ENCODE results near the gene FBXL19. TPM values are rescaled to one million over a fixed set of nuclear protein-coding genes. Genes with fewer than 3 reads are reported as not detected.

The FBXL19 gene
- total and polyA plus RNA-seq, 2 of the 13 experiments (the other 11 are each of a cell fraction or from before 2014, with no cell fraction given): 6.0 to 13.7 TPM

GRCh38 chr16:30974348-30974747, 51.0 kb downstream of the FBXL19 start:
- BruUV-seq (replicated peaks): no TSS peak
- in situ Hi-C loops (cut with HindIII; ENCODE audit: extremely low pct_ligation_motif_present, low pct_unique_long_range_greater_than_20kb): no loop called here
- TF ChIP-seq ZNF7 (CRISPR knock-in tag; IDR thresholded peaks at IDR 0.05): no peak
- TF ChIP-seq ZNF670 (CRISPR knock-in tag; IDR thresholded peaks at IDR 0.05; ENCODE audit: borderline replicate concordance): no peak
- no peak for TF ChIP-seq HNF4A (CRISPR knock-in tag; IDR thresholded peaks at IDR 0.05)
- no peak for TF ChIP-seq GATAD2A (CRISPR knock-in tag; IDR thresholded peaks at IDR 0.05)
- no peak for TF ChIP-seq MEIS1 (CRISPR knock-in tag; IDR thresholded peaks at IDR 0.05; ENCODE audit: borderline replicate concordance)
- TF ChIP-seq ELF3 (CRISPR knock-in tag; IDR thresholded peaks at IDR 0.05): no peak
- no peak for TF ChIP-seq KMT2A (CRISPR knock-in tag; IDR thresholded peaks at IDR 0.05)
- no peak for TF ChIP-seq ZNF142 (CRISPR knock-in tag; IDR thresholded peaks at IDR 0.05)
- no peak for TF ChIP-seq MAX (IDR thresholded peaks at IDR 0.05)
- no peak for TF ChIP-seq NFAT5 (CRISPR knock-in tag; IDR thresholded peaks at IDR 0.05)
- no peak for TF ChIP-seq HOXA5 (CRISPR knock-in tag; IDR thresholded peaks at IDR 0.05)
- TF ChIP-seq GMEB2 (CRISPR knock-in tag; IDR thresholded peaks at IDR 0.05; ENCODE audit: low read depth): no peak

More at GRCh38 chr16:30974348-30974747, 51.0 kb downstream of the FBXL19 start:
- Histone ChIP-seq H2AFZ (ENCODE audit: low read length) (no peak overlapping the region), H3K4me2 (ENCODE audit: low read depth, low read length) (no peak overlapping the region), H3K79me2 (ENCODE audit: insufficient read depth, low read length) (no peaks in the 10 kb centered on the region), H4K20me1 (ENCODE audit: insufficient read depth, low read length) (no peaks in the 10 kb centered on the region; the same call in 1 of the 2 replicates), H3K4me1 (ENCODE audit: insufficient read depth, low read length) (no peaks in the 10 kb centered on the region), H3K27me3 (ENCODE audit: control insufficient read depth in 1 of 2, insufficient read depth in 2 of 2, low read length in 2 of 2) (no peaks in the 10 kb centered on the region), H3K9me3 (ENCODE audit: low read length) (no peaks in the 10 kb centered on the region), H3K9ac (ENCODE audit: insufficient read depth, low read depth, low read length) (no peak overlapping the region), H3K36me3 (replicated peaks in 1 of 2; ENCODE audit: control insufficient read depth in 1 of 2, insufficient read depth in 2 of 2, low read length in 2 of 2) (peaks cover 56 to 86% of the 10 kb centered on the region in 2 experiments), H3K27ac (ENCODE audit: extremely low read length, insufficient read depth, low read length) (no peak overlapping the region), H3K4me3 (replicated peaks in 1 of 3; ENCODE audit: insufficient read depth in 1 of 3, low read depth in 2 of 3, low read length in 3 of 3) (no peak overlapping the region)
- DNase-seq (ENCODE audit: low spot score) (no peak), FAIRE-seq (no peak), ATAC-seq (no peak)
- POLR2A ChIA-PET: no interaction called here
- intact Hi-C loops (cut with micrococcal nuclease; ENCODE audit: unreplicated experiment): no loop called here
- CTCF ChIA-PET (ENCODE audit: low intra/inter-chr PET ratio, low total read pairs): no interaction called here
- WGBS (ENCODE audit: low lambda C conversion rate): 97% methylated on average over 6 of the region's 6 CpGs

Measured in HepG2 (cell line).